ENCODE data around the gene CAMK2B. TPM values are rescaled to one million over a fixed set of nuclear protein-coding genes. Genes with fewer than 3 reads are reported as not detected.

Gene CAMK2B
- polyA plus RNA-seq, 1 donor (not counting 4 experiments of a cell fraction or from before 2014, with no cell fraction given), result 0.25 TPM

- dilution Hi-C loops (cut with MboI; ENCODE audit: extremely low pct_ligation_motif_present, low sequenced_read_pairs), result no loop called here
- Histone ChIP-seq H3K27ac (ENCODE audit: control insufficient read depth, insufficient read depth, low read length) (no peak overlapping the region), H3K4me2 (ENCODE audit: control insufficient read depth, extremely low read depth, insufficient read depth, low read depth, low read length) (no peak overlapping the region), H3K9me3 (ENCODE audit: control insufficient read depth, low read depth, low read length) (no peaks in the 10 kb centered on the region), H3K9me1 (ENCODE audit: control insufficient read depth, extremely low read depth, insufficient read depth, low read length) (no peaks in the 10 kb centered on the region), H3K4me3 (ENCODE audit: control insufficient read depth in 2 of 3, extremely low read depth in 1 of 3, insufficient read depth in 2 of 3, low read depth in 1 of 3, low read length in 3 of 3) (no peak overlapping the region), H2AFZ (ENCODE audit: control insufficient read depth, low read length) (no peak overlapping the region), H3K36me3 (ENCODE audit: control insufficient read depth in 2 of 2, extremely low read depth in 1 of 2, insufficient read depth in 2 of 2, low read length in 2 of 2) (no peaks in the 10 kb centered on the region), H3K79me2 (ENCODE audit: control insufficient read depth, insufficient read depth, low read length) (no peaks in the 10 kb centered on the region), H3K9ac (ENCODE audit: control insufficient read depth, extremely low read depth, insufficient read depth, low read length) (no peak overlapping the region), H4K20me1 (ENCODE audit: control insufficient read depth, extremely low read depth, insufficient read depth, low read length) (no peaks in the 10 kb centered on the region), H3K27me3 (ENCODE audit: control insufficient read depth, extremely low read depth, insufficient read depth, low read length) (peaks cover 14% of the 10 kb centered on the region), H3K4me1 (ENCODE audit: control insufficient read depth, extremely low read depth, insufficient read depth, low read length) (no peaks in the 10 kb centered on the region)
- TF ChIP-seq EZH2 (IDR thresholded peaks at IDR 0.05; ENCODE audit: low read length), result no peak
- TF ChIP-seq CTCF (optimal IDR thresholded peaks at IDR 0.05 in 1 of 3, IDR thresholded peaks at IDR 0.05 in 1 of 3, conservative IDR thresholded peaks at IDR 0.05 in 1 of 3; ENCODE audit: extremely low read depth in 1 of 3, insufficient read depth in 2 of 3, low read length in 3 of 3), result no peak
- no peak for DNase-seq (ENCODE audit: low read depth, low spot score)
- FAIRE-seq, result no peak
Observed at GRCh38 chr7:44276571-44277221, 48.7 kb downstream of the CAMK2B start.

- H3K9me1 ChIP-seq (ENCODE audit: control insufficient read depth, extremely low read depth, insufficient read depth, low read length), result no peaks in the 10 kb centered on the region
- no peak for DNase-seq (ENCODE audit: low read depth, low spot score)
- H2AFZ ChIP-seq (ENCODE audit: control insufficient read depth, low read length), result no peak overlapping the region
- TF ChIP-seq EZH2 (IDR thresholded peaks at IDR 0.05; ENCODE audit: low read length) (no peak), CTCF (optimal IDR thresholded peaks at IDR 0.05 in 1 of 3, IDR thresholded peaks at IDR 0.05 in 1 of 3, conservative IDR thresholded peaks at IDR 0.05 in 1 of 3; ENCODE audit: extremely low read depth in 1 of 3, insufficient read depth in 2 of 3, low read length in 3 of 3) (no peak)
- H3K4me3 ChIP-seq (ENCODE audit: control insufficient read depth in 2 of 3, extremely low read depth in 1 of 3, insufficient read depth in 2 of 3, low read depth in 1 of 3, low read length in 3 of 3), result no peak overlapping the region
- no peaks in the 10 kb centered on the region for H3K36me3 ChIP-seq (ENCODE audit: control insufficient read depth in 2 of 2, extremely low read depth in 1 of 2, insufficient read depth in 2 of 2, low read length in 2 of 2)
- FAIRE-seq, result no peak
- no peaks in the 10 kb centered on the region for H3K4me1 ChIP-seq (ENCODE audit: control insufficient read depth, extremely low read depth, insufficient read depth, low read length)
- H3K9me3 ChIP-seq (ENCODE audit: control insufficient read depth, low read depth, low read length), result no peaks in the 10 kb centered on the region
- H3K27ac ChIP-seq (ENCODE audit: control insufficient read depth, insufficient read depth, low read length), result no peak overlapping the region
- no peaks in the 10 kb centered on the region for H4K20me1 ChIP-seq (ENCODE audit: control insufficient read depth, extremely low read depth, insufficient read depth, low read length)
- H3K27me3 ChIP-seq (ENCODE audit: control insufficient read depth, extremely low read depth, insufficient read depth, low read length), result peaks cover 14% of the 10 kb centered on the region
- H3K9ac ChIP-seq (ENCODE audit: control insufficient read depth, extremely low read depth, insufficient read depth, low read length), result no peak overlapping the region
- no peaks in the 10 kb centered on the region for H3K79me2 ChIP-seq (ENCODE audit: control insufficient read depth, insufficient read depth, low read length)
- dilution Hi-C loops (cut with MboI; ENCODE audit: extremely low pct_ligation_motif_present, low sequenced_read_pairs), result no loop called here
- no peak overlapping the region for H3K4me2 ChIP-seq (ENCODE audit: control insufficient read depth, extremely low read depth, insufficient read depth, low read depth, low read length)
Observed at GRCh38 chr7:44275957-44276570, 49.3 kb downstream of the CAMK2B start.
